ENCODE measurements around the gene ARHGEF1.
"Not testable (repeated sequence)": the region's sequence is repeated elsewhere in the genome, so short reads cannot be mapped to it uniquely, and the experiment has no call there.

Gene ARHGEF1

GRCh38 chr19:41906916-41907680 is 24.1 kb downstream of the ARHGEF1 start:
- DNase-seq = no peak

GRCh38 chr19:41907994-41908615 is 25.1 kb downstream of the ARHGEF1 start:
- no peak for DNase-seq

GRCh38 chr19:41908724-41909464 is 25.9 kb downstream of the ARHGEF1 start:
- no peak for DNase-seq

- no peak for DNase-seq
These were observed 26.7 kb downstream of the ARHGEF1 start for GRCh38 chr19:41909706-41910105.

- no peak for DNase-seq
These were observed 27.4 kb downstream of the ARHGEF1 start for GRCh38 chr19:41910240-41910991.

GRCh38 chr19:41910992-41911888 is 28.3 kb downstream of the ARHGEF1 start:
- no peak for DNase-seq

GRCh38 chr19:41911889-41912731 is 29.1 kb downstream of the ARHGEF1 start:
- no peak for DNase-seq

GRCh38 chr19:41912899-41913537 is 30.0 kb downstream of the ARHGEF1 start:
- no peak for DNase-seq

- DNase-seq = no peak
These were observed 30.8 kb downstream of the ARHGEF1 start for GRCh38 chr19:41913538-41914423.

- not testable (repeated sequence) for DNase-seq
These were observed 31.4 kb downstream of the ARHGEF1 start for GRCh38 chr19:41914424-41914834.

GRCh38 chr19:41915021-41915775 is 32.2 kb downstream of the ARHGEF1 start:
- DNase-seq = no peak

- DNase-seq = no peak
These were observed 32.9 kb downstream of the ARHGEF1 start for GRCh38 chr19:41915776-41916414.

- no peak for DNase-seq
These were observed 34.7 kb downstream of the ARHGEF1 start for GRCh38 chr19:41917676-41918075.

GRCh38 chr19:41918095-41918494 is 35.1 kb downstream of the ARHGEF1 start:
- no peak for DNase-seq

GRCh38 chr19:41918653-41919244 is 35.8 kb downstream of the ARHGEF1 start:
- DNase-seq = no peak

- no peak for DNase-seq
These were observed 37.1 kb downstream of the ARHGEF1 start for GRCh38 chr19:41919948-41920712.
